NK-92 treated with Interleukin-12 subunit alpha and Interleukin-12 subunit beta, amount 100 ng/mL, for 24 hours (cell line): ENCODE measurements around the gene CELF2.
"Not testable (repeated sequence)": the region's sequence is repeated elsewhere in the genome, so short reads cannot be mapped to it uniquely, and the experiment has no call there.

Experiments used
- DNase-seq: peaks from one replicate; lab custom pipeline; 2025; lab: John Stamatoyannopoulos, UW

CELF2 gene

GRCh38 chr10:11328264-11329061 lies 310.8 kb downstream of the CELF2 start:
- no peak for DNase-seq

GRCh38 chr10:11329062-11329673 lies 311.5 kb downstream of the CELF2 start:
- DNase-seq, result no peak

GRCh38 chr10:11330383-11331045 lies 312.8 kb downstream of the CELF2 start:
- no peak for DNase-seq

DNA sequence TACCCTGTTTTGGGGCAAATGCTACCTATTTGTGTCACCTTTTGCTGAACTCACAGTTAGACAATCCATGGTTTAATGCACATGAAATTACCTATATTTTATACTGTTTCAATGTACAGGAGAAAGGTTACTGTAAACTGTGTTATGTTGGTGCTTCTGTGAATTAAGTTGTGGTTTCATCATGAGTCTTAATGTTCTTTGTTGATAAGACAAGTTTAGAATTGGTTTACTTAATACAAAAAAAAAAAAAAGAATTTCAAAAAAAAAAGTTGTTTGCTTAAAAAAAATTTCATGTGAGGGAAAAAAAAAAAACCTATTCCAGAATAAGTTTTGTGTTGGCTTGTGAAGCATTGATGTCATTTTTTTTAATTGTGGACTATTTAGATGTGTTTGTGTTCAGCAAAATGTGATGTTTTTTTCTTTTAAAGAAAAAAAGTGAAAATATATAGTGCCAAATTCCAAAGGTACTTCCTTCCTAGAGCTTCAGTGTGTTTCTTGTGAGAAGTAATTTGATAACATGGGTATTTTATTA lies 313.4 kb downstream of the CELF2 start:
- DNase-seq, result no peak

GRCh38 chr10:11331726-11332125 lies 314.1 kb downstream of the CELF2 start:
- DNase-seq, result no peak

- no peak for DNase-seq
These were observed 315.2 kb downstream of the CELF2 start for GRCh38 chr10:11332846-11333245.

DNA sequence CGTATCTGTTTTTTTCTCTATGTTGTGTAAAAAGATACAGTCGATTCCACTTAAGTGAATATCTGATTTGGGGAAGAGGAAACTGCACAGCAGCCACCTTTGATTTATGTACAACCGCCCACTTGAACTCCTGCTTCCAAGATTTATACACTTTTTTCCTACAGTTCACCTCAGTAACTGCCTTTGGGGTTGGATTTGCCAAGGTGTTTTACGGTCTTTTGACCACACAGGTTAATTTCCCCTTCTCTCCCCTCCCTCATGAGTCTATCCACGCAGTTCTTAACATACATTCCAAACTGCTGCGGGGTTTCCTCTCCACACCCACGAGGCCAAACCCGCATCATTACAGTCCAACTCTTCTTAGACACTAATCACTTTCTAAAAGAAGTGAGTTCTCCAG lies 316.8 kb downstream of the CELF2 start:
- DNase-seq, result no peak

DNA sequence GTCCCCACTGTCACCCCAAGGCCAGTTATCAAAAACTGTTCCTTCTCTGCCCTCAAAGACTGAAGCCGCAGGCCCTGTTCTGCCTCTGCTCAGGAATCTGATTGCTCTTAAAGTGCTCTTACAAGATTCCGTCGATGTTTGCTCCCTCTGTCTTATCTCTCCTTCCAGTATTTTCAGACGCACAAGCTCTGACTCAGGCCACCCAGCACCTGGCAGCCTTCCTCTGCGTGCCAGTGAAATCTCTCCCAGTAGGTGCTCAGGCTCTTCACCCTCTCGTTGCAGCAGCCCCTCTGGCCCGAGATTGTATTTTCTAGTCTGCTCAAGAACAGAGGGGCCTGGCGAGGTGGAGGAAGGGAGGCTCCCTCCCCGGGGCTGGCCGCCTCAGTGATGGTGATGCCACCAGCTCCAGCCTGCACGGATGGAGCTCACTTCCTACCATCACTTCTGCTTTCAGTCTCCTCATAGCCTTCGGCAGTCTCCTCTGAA lies 317.5 kb downstream of the CELF2 start:
- DNase-seq, result no peak

- DNase-seq, result no peak
These were observed 318.3 kb downstream of the CELF2 start for GRCh38 chr10:11335881-11336430.

- no peak for DNase-seq
These were observed 319.1 kb downstream of the CELF2 start for GRCh38 chr10:11336722-11337162.

GRCh38 chr10:11337516-11337915 lies 319.8 kb downstream of the CELF2 start:
- DNase-seq, result no peak

DNA sequence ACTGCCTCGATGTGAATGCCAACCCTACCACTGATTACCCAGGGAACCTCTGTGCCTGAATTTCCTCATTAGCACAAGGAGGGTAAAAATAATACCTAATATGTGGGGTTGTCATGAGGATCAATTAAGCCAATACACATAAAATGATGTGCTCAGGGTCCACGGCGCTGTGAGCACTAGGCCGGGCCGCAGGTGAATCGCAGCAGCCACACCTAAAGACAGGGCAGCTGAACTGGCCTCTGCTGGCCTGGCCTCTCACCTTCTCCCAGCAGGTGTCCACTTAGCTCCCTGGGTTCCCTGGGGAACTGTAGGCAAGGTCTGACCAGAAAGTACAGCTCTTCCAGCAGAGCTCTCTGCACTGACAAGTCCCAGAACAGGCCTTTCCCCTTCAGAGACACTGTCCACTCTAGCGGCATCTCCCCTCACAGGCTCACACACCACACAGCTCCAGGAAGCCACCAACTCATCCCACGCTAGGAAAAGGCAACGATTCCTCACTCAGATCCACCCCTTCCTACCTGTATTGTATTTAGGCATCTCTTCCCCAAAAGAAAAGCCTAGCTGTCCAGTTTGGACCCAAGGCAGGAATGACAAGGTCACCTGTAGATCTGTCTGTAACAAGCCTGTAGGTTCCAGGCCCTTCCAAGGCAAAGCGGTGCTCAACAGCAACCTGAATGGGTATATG lies 320.6 kb downstream of the CELF2 start:
- no peak for DNase-seq

DNA sequence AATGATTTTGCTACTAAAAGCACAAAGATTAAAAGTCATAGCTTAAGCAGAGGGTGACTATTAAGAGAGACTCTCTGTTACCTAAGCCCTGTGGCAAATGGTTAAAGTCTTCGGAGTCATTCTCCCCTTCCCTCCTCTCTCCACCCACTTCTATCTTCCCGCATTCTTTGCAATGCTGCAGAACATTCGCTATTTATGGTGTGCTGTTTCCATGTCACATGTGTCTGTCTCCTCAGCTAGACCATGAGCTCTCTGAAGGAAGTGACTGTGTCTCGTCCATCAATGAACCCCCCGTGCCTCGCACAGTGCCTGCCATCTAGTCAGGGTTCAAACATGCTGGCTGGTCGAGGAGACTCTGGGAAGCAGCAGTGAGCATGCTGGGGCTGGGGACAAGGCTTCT lies 321.3 kb downstream of the CELF2 start:
- no peak for DNase-seq

GRCh38 chr10:11339660-11340059 lies 322.0 kb downstream of the CELF2 start:
- no peak for DNase-seq

- no peak for DNase-seq
These were observed 323.8 kb downstream of the CELF2 start for GRCh38 chr10:11341283-11341960.

DNA sequence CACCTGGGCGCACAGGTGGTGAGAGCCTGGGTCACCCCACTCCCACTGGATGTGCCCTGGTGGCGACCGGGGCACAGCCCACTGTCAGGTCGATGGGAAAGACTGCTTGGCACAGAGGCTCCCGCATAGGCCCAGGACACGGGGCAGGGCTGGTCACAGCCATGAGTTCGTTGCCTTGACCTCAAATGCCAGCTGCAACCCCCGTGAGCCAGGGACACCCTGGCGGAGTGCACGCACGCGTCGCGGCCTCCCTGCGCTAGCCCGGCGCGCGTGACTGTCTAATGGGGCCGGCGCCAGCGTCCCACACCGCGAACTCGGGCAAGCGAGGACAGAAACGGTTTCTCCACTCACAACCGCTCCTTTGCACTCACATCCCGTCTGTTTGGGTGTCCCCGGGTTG lies 326.4 kb downstream of the CELF2 start:
- DNase-seq, result no peak

DNA sequence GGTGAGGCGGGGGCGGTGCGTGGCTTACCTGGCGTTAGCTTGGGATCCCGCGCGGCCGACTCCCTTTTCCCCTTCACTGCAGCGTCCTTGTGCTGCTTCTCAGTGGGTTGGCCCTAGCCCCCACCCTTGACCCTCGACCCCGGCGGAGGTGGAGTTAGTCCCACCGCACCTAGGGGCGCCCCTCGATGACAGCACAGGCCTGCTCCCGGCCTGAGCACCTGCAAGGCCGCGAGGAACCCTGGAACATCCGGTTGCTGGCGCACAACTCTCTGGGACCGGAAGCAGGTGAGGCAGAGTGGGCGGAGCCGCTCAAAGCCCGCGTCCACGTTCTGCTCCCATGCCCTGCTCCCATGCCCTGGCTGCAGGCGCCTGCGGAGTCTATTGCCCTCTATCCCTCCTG lies 326.9 kb downstream of the CELF2 start:
- DNase-seq, result no peak

DNA sequence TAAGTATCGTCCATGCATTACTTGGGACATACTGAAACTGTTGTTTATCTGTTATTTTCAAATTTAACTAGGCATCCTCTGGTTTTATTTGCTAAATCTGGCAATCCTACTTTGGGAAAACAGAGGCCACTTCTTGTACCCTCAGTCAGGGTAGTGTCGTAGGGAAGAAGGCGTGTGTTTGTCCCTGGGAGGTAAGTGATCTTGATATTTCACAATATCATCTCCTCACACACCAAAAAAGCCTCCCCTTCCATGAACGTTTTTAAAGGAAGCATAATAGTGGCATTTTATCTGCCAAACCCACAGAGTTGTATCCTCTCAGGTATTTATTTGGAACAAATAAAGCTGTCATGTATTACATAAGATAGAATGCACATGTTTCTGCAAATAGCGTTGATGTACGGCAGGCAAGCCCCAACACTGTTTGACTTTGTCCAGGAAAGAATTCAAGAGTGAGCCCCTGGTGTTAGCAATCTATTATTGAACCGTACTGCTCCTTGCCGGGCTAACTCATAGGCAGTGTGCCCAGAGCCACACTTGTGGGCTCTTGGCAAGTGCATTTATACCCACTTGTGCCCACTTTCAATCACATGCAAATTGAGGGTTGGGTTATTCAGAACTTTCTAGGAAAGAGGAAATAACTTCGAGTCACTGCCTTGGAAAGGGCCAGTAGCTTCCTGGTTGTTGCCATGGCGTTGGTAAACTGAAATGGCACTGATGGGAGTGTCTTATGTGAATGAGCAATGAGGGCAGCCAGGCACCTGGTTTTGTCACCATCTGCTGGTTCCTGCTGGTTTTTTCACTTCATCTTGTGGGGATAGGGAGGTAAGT lies 327.8 kb downstream of the CELF2 start:
- no peak for DNase-seq

DNA sequence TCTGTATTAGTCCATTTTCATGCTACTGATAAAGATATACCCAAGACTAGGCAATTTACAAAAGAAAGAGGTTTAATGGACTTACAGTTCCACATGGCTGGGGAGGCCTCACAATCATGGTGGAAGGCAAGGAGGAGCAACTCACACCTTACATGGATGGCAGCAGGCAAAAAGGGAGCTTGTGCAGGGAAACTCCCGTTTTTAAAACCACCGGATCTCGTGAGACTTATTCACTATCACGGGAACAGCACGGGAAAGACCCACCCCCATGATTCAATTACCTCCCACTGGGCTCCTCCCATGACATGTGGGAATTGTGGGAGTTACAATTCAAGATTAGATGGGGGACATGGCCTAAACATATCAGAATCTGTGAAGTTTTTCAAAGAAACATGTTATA lies 329.9 kb downstream of the CELF2 start:
- not testable (repeated sequence) for DNase-seq

- no peak for DNase-seq
These were observed 334.1 kb downstream of the CELF2 start for GRCh38 chr10:11351801-11352200.
